Measurements from ENCODE around the gene TYK2.

TYK2 gene

DNA sequence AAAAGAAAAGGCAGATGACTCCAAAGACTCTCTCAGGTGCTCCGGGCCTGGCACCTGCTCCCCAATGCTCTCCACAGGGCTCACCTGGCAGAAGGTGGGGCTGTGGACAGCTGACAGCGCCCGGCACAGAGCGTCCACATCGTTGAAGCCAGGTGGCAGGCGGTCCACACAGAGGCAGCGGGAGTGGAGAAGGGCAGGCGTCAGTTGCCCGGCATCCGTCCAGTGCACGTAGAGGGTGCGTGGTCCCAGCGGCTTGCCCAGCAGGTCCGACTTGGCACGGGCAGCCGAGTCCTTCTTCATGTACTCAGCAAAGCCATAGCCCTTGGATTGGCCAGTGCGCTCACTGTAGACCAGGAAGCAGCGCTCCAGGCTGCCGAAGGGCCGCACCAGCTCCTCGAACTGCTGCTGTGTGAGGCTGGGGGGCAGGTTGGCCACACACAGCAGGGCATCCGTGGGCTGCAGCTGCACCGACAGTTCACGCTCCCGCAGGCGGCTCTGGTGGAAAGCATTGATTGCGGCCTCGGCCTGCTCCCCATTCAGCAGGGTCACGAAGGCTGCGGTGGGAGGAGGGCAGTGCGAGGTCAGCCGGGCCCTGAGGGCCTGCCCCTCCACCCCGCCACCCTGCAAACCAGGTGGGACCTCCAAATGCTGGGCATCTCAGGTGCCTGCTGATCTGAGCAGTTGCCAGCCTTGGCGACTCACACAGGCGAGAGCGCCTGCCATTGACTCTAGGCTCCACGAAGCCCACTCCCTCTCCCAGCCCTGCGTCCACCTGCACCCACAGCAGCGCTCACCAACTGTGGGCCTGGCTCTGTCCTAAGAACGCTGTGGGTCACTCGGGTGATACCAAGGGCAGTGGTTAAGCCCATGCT lies 51.6 kb downstream of the TYK2 start:
- peaks cover 26% of the 10 kb centered on the region for H3K79me2 ChIP-seq (ENCODE audit: insufficient read depth, low read depth)
- no peak overlapping the region for H2AFZ ChIP-seq (ENCODE audit: low read depth)
- H3K4me1 ChIP-seq (ENCODE audit: low read depth, poor library complexity, severe bottlenecking): peaks cover 12% of the 10 kb centered on the region
- TF ChIP-seq, protein P1, sequence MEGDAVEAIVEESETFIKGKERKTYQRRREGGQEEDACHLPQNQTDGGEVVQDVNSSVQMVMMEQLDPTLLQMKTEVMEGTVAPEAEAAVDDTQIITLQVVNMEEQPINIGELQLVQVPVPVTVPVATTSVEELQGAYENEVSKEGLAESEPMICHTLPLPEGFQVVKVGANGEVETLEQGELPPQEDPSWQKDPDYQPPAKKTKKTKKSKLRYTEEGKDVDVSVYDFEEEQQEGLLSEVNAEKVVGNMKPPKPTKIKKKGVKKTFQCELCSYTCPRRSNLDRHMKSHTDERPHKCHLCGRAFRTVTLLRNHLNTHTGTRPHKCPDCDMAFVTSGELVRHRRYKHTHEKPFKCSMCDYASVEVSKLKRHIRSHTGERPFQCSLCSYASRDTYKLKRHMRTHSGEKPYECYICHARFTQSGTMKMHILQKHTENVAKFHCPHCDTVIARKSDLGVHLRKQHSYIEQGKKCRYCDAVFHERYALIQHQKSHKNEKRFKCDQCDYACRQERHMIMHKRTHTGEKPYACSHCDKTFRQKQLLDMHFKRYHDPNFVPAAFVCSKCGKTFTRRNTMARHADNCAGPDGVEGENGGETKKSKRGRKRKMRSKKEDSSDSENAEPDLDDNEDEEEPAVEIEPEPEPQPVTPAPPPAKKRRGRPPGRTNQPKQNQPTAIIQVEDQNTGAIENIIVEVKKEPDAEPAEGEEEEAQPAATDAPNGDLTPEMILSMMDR (conservative IDR thresholded peaks at IDR 0.05; ENCODE audit: low read depth, low read length): no peak
- no peak overlapping the region for H3K4me3 ChIP-seq (IDR thresholded peaks at IDR 0.05; ENCODE audit: insufficient read depth, low read depth, low read length)
- H3K27ac ChIP-seq: no peak overlapping the region
- H3K27me3 ChIP-seq (ENCODE audit: insufficient read depth, low read depth): no peaks in the 10 kb centered on the region
- H3K36me3 ChIP-seq (ENCODE audit: insufficient read depth): peaks cover 9% of the 10 kb centered on the region; the same call in 1 of the 2 replicates
- no peak overlapping the region for H3K9ac ChIP-seq
- H3K4me2 ChIP-seq: no peak overlapping the region
- no peaks in the 10 kb centered on the region for H4K20me1 ChIP-seq (ENCODE audit: insufficient read depth)

- Histone ChIP-seq H3K27ac (no peak overlapping the region), H3K79me2 (ENCODE audit: insufficient read depth, low read depth) (peaks cover 25% of the 10 kb centered on the region), H2AFZ (ENCODE audit: low read depth) (no peak overlapping the region), H3K4me3 (IDR thresholded peaks at IDR 0.05; ENCODE audit: insufficient read depth, low read depth, low read length) (no peak overlapping the region), H3K9ac (no peak overlapping the region), H3K36me3 (ENCODE audit: insufficient read depth) (peaks cover 9% of the 10 kb centered on the region; the same call in 1 of the 2 replicates), H4K20me1 (ENCODE audit: insufficient read depth) (no peaks in the 10 kb centered on the region), H3K4me1 (ENCODE audit: low read depth, poor library complexity, severe bottlenecking) (peaks cover 12% of the 10 kb centered on the region), H3K27me3 (ENCODE audit: insufficient read depth, low read depth) (no peaks in the 10 kb centered on the region), H3K4me2 (no peak overlapping the region)
- TF ChIP-seq, protein P1 (conservative IDR thresholded peaks at IDR 0.05; ENCODE audit: low read depth, low read length): no peak
Observed at GRCh38 chr19:10327793-10328192, 52.6 kb downstream of the TYK2 start.

DNA sequence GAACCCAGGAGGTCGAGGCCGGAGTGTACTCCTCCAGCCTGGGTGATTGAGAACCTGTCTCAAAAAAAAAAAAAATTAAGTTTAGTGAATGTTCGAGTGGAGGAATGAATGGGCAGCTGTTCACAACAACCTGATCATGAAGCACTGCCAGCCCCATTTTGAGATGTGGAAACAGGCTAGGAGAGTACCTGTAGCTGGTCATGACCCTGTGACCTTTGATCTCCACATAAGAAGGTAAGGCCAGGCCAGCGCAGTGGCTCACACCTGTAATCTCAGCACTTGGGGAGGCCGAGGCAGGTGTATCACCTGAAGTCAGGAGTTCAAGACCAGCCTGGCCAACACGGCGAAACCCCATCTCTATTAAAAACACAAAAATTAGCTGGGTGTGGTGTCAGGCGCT lies 54.6 kb downstream of the TYK2 start:
- Histone ChIP-seq H3K36me3 (ENCODE audit: insufficient read depth) (peaks cover 9% of the 10 kb centered on the region; the same call in 1 of the 2 replicates), H2AFZ (ENCODE audit: low read depth) (no peak overlapping the region), H3K79me2 (ENCODE audit: insufficient read depth, low read depth) (peaks cover 7% of the 10 kb centered on the region), H3K27me3 (ENCODE audit: insufficient read depth, low read depth) (no peaks in the 10 kb centered on the region), H3K9ac (no peak overlapping the region), H3K4me1 (ENCODE audit: low read depth, poor library complexity, severe bottlenecking) (no peaks in the 10 kb centered on the region), H4K20me1 (ENCODE audit: insufficient read depth) (no peaks in the 10 kb centered on the region), H3K4me2 (no peak overlapping the region), H3K4me3 (IDR thresholded peaks at IDR 0.05; ENCODE audit: insufficient read depth, low read depth, low read length) (no peak overlapping the region), H3K27ac (no peak overlapping the region)
- TF ChIP-seq, protein P1 (conservative IDR thresholded peaks at IDR 0.05; ENCODE audit: low read depth, low read length): no peak

DNA sequence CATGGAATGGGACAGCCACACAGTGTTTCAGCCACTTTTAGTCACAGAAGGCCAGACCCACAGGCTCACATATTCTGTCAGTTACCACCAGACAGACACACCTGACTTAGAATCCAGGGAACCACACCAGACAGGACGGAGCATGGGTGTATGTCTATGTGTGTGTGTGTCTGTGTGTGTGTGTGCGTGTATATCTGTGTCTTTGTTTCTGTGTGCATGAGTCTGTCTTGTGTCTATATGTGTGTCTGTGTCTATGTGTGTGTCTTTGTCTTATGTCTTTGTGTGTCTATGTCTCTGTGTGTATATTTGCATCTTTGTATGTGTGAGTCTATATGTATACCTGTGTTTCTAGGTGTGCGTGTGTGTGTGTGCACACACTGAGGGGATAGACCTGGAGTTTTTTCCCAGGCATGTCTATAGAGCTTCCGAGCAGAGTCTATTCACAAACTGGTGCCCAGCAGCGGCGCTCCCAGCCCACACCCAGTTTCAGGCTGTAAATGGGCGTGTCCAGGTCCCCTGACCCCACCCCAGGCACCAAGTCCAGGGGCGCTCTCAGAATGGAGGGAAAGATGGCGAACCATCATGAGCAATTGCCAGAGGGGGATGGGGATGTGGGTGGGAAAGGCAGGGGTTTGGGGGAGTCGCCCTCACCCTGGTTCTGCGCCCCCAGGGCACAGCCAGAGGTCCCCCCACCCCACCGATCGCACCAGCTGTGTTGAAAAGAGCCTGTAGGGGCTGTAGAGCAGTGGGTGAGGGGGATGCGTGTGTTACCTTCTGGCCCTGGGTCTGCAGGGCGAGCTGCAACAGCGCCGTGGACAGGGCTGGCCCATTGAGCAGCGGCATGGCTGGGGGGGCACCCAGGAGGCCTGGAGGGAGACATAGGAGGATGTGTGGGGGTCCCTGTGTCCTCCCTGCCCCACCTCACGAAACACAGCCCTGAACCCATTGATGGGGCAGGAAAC lies 58.2 kb downstream of the TYK2 start:
- no peak overlapping the region for H3K27ac ChIP-seq
- no peak overlapping the region for H3K4me2 ChIP-seq
- TF ChIP-seq, protein P1 (conservative IDR thresholded peaks at IDR 0.05; ENCODE audit: low read depth, low read length): no peak
- H3K79me2 ChIP-seq (ENCODE audit: insufficient read depth, low read depth): no peaks in the 10 kb centered on the region
- H3K4me1 ChIP-seq (ENCODE audit: low read depth, poor library complexity, severe bottlenecking): no peaks in the 10 kb centered on the region
- H3K9ac ChIP-seq: no peak overlapping the region
- H3K4me3 ChIP-seq (IDR thresholded peaks at IDR 0.05; ENCODE audit: insufficient read depth, low read depth, low read length): no peak overlapping the region
- no peaks in the 10 kb centered on the region for H3K27me3 ChIP-seq (ENCODE audit: insufficient read depth, low read depth)
- H2AFZ ChIP-seq (ENCODE audit: low read depth): no peak overlapping the region
- H3K36me3 ChIP-seq (ENCODE audit: insufficient read depth): peaks cover 9% of the 10 kb centered on the region; the same call in 1 of the 2 replicates
- no peaks in the 10 kb centered on the region for H4K20me1 ChIP-seq (ENCODE audit: insufficient read depth)

Data from KMS-11 (cell line).